ENCODE data around the gene GRIP2.

DNA sequence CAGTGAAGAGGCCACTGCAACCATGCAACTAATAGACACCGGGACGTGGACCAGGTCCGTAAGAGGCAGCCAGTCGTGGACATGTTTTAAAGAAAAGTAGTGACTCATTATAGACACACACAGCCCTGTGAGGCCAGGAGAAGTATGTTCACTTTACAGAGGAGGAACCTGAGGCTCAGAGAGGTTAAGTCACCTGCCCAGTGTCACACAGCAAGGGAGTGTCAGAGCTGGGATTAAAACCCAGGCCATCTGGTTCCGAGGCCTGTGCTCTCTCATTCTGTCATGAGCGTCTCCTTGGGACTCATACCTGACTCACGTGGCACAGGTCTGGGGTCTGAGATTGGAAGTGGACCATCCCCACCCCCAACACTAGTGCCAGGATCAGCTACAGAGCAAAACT, 28.1 kb upstream of the GRIP2 start:
- TF ChIP-seq POLR2AphosphoS5 (IDR thresholded peaks at IDR 0.05) (no peak), POLR2A (IDR thresholded peaks at IDR 0.05; ENCODE audit: low read depth) (no peak)
- TF ChIP-seq, protein P1, sequence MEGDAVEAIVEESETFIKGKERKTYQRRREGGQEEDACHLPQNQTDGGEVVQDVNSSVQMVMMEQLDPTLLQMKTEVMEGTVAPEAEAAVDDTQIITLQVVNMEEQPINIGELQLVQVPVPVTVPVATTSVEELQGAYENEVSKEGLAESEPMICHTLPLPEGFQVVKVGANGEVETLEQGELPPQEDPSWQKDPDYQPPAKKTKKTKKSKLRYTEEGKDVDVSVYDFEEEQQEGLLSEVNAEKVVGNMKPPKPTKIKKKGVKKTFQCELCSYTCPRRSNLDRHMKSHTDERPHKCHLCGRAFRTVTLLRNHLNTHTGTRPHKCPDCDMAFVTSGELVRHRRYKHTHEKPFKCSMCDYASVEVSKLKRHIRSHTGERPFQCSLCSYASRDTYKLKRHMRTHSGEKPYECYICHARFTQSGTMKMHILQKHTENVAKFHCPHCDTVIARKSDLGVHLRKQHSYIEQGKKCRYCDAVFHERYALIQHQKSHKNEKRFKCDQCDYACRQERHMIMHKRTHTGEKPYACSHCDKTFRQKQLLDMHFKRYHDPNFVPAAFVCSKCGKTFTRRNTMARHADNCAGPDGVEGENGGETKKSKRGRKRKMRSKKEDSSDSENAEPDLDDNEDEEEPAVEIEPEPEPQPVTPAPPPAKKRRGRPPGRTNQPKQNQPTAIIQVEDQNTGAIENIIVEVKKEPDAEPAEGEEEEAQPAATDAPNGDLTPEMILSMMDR (IDR thresholded peaks at IDR 0.05) = no peak

All from esophagus muscularis mucosa (tissue), 3 donors.